Fibroblast of pulmonary artery (primary cell): Measurements from ENCODE around the gene CTR9.
A peak's percentile ranks its signal among the peaks of the same experiment; 100 is the strongest.

Source experiments
- DNase-seq: peaks from one replicate; pipeline ENCODE4 v3.0.0-alpha.2; 2010; ENCODE audit warnings: low read depth
- H3K4me3 ChIP-seq: replicated peaks from 2 replicates; pipeline ENCODE4 v1.5.1; 2011; ENCODE audit warnings: low read depth, mild to moderate bottlenecking, control low read depth, low read length, moderate library complexity
- CTCF ChIP-seq: IDR thresholded peaks from 2 replicates; pipeline ENCODE4 v1.5.1; 2011; ENCODE audit warnings: mild to moderate bottlenecking, control low read depth, low read length, inconsistent platforms; ENCODE audit errors: missing control alignments

The CTR9 gene

GRCh38 chr11:10792385-10793068 lies 41.5 kb downstream of the CTR9 start:
- TF ChIP-seq CTCF = peak; percentile 88
- peak; percentile 76 for DNase-seq
- no peak overlapping the region for H3K4me3 ChIP-seq

GRCh38 chr11:10793470-10794255 lies 42.6 kb downstream of the CTR9 start:
- TF ChIP-seq CTCF = no peak
- no peak overlapping the region for H3K4me3 ChIP-seq
- DNase-seq = no peak

GRCh38 chr11:10796191-10796590 lies 45.1 kb downstream of the CTR9 start:
- TF ChIP-seq CTCF = no peak
- H3K4me3 ChIP-seq = no peak overlapping the region
- no peak for DNase-seq

- no peak for DNase-seq
- no peak overlapping the region for H3K4me3 ChIP-seq
- no peak for TF ChIP-seq CTCF
Measured at GRCh38 chr11:10797001-10797400, 46.0 kb downstream of the CTR9 start.

- no peak for DNase-seq
- no peak overlapping the region for H3K4me3 ChIP-seq
- no peak for TF ChIP-seq CTCF
Measured at GRCh38 chr11:10797531-10797930, 46.5 kb downstream of the CTR9 start.

- DNase-seq = no peak
- no peak for TF ChIP-seq CTCF
- H3K4me3 ChIP-seq = no peak overlapping the region
Measured at GRCh38 chr11:10798330-10798928, 47.4 kb downstream of the CTR9 start.
